SKM-1 treated with dmso at 0.1 percent for 144 hours (cell line): ENCODE results near the gene ADAMTSL4.

Source experiments
- DNase-seq: peaks from one replicate; lab custom pipeline; 2025; ENCODE audit not compliant: unreplicated experiment; lab: John Stamatoyannopoulos, UW

Gene ADAMTSL4

DNA sequence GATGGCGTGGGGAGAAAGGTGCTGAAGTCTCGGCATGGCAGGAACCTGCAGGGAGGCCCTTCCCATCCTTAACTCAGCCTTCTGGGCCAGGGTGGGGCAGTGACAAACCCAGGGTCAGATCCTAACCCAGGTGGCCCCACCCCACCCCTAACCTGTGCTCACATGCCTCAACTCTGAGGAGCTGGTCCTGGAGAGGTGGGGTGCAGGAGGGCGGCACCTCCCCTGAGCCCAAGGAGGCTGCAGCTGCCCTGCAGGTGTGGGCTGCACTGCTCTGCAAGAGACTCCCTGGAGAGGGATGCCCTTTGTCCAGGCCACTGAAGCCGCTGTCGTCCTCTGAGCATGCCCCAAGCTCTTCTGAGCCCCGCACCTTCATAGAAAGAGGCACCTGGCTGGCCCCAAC lies 15.2 kb upstream of the ADAMTSL4 start:
- DNase-seq: no peak

DNA sequence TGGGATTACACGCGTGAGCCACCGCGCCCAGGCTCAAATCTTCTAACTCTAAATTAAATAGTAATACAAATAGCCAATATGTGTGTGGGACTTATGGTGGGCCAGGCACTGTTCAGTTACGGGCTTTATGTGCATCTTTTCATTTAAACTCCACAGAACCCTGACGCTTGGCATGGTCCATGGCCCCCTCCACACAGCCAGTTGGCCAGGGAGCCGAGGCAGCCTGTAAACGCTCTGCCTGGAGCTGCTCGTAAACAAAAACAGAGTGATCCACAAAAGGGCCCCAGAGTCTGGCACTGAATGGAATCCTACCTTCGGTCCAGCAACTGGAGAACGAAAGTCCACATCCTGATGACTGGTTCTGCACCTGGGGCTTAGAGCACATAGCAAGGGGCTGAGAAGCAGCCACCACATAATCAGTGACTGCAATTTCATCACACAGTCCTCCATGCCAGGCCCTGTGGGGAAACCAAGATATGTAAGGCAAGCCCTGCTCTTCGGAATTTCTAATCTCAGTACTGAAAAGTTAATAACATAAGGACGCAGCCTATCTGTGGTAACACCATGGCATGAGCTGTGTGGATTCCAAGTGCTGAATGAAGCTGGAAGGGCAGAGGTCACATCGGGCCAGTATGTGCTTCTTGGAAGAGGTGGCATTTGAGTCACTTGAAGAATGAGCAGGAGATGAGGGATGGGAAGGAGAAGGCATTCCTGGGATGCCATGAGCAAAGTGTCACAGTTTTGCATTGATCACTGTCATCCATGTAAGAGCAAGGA lies 13.5 kb upstream of the ADAMTSL4 start:
- DNase-seq: no peak

DNA sequence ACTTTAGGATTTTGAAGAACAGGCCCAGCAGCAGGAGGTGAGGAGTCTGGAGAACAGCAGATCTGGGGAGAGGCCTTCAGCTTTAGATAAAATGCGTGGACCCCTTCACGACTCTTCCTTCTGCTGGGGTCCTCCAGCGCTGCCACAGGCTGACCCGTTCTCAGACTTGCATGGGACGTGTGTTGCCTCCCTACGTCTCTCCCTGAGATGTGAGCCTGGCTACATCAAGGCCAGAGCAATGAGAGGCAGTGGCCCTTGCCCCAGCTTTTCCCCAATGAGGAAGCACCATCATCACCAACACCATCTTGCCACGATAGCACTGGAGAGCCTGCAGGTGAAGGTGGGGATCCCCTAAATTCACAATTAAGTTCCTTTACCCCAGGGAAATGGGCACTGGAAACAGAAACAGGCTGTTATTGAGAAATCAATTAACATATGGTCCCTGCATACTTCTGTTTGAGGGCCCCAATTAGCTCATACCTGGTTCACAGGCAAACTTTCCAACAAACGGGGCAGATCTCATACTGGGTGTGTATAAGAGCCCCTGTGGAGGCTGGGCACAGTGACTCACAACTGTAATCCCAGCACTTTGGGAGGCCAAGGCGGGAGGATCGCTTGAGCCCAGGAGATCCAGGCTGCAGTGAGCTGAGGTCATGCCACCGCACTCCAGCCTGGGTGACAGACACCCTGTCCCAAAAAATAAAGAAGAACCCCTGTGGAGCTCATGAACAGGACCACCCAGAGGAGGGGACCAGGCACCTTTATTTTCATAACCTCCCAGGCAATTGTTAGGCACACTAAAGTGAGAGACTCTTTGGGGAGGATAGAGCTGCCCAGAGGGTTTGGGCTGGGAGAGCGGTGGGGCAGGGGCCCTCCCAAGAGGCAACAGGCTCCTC lies 12.1 kb upstream of the ADAMTSL4 start:
- DNase-seq: no peak

DNA sequence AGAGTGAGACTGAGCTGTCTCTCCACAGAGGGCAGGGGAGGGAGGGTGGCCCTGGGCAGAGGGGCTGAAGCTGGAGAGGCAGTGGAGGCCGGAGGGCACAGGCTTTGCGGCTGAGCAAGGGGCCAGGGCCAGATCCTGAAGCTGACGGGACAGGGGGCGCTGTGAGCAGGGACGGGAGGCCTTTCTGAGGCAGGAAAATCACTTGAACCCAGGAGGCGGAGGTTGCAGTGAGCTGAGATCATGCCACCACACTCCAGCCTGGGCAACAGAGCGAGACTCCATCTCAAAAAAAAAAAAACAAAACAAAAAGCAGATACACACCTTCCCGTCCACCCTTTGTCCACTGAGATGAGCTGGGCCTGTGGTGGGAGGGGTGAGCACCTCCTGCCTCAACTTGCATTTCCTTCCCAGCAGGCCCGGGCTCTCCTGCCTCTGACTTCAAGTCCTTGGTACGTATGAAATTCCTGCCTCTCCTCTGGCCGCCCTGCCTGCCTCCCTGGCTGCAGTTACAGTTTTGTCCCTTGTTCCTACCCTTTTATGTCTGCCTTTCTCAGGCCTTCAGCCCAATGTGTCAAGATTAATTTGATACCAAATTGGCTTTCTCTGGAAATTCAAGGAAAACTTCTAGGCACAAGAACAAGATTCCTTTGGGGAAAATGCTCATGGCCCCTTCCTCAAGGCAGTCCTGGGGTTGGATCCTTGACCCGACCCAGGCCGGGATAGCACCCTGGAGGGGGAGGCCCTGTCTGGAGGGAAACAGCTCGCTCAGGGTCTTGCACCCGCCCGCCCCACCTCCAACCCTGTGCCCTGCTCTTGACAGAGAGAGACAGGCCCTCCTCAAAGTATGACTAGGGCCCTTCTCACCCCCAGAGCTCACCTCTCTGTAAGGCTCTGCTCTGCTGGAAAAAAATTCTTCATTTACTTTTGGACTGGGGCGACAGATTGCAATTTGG lies 11.2 kb upstream of the ADAMTSL4 start:
- no peak for DNase-seq

DNA sequence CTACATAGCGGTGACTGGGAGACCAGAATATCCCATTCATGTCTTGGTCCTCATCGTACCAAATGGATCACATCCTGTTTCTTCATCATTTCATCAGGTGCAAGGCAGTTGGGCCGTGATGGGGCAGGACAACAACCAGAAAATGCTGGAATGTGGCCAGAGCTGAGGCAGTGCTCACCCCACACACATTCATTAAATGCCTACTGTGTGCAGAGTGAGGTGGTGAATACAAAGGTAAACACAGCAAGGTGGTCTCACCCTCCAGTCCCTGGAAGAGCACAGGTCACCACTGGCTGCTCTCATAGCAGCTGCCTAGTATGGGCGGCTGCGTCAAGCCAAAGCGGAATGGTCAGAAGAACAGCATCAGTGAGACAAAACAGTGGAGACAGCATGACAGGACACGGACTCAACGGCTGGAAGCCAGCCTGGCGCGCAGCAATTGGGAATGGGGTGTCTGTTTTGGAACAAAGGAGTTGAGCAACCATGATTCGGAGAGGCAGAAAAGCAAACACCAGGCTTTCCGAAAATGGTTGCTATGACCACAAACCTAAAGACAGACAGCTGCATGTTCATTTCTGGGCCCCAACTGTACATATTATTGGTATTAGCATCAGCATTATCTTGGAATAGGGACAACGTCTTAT lies 5.6 kb upstream of the ADAMTSL4 start:
- DNase-seq: no peak

DNA sequence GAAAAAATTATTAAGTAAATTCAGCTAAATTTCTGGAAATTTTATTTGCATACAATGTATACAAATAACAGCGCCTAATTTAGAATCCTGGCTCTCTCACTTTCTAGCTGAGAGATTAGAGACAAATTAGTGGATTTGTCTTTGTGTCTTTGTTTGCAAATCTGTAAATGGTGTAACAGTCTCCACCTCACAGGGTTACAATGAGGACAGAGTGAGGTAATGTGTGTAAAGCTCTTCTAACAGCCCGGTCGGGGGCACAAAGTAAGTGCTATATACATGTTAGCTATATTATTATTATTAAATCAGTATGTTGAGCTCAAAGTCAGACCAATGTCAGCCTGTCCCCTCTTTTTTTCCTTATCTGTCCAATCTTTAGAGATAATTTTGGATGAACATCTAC lies 5.0 kb upstream of the ADAMTSL4 start:
- no peak for DNase-seq

DNA sequence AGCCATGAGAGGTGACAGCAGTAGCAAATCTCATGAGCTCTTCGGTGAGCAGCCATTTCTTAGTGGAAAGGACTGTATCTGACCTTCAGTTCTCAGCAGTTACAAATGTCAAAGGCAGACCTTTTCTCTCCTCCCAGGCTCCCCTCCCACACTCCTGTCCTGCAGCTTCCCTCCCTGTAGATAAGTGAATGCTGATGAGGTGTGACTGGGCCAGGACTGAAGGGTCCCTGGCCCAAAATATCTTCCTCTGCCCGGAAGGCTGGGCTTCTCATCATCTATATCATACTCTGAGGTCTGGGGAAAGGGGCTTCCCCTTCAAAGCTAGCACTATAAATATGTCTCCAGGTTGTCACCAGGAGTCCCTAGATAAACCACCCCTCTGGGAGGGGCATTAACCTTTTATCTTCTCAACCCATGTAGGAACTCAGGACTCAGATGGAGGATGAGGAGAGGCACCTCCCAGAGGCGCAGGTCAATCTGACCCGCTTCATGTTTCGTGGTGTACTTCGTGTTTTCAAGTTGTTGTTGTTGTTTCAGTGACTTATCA lies 3.6 kb upstream of the ADAMTSL4 start:
- DNase-seq: no peak

DNA sequence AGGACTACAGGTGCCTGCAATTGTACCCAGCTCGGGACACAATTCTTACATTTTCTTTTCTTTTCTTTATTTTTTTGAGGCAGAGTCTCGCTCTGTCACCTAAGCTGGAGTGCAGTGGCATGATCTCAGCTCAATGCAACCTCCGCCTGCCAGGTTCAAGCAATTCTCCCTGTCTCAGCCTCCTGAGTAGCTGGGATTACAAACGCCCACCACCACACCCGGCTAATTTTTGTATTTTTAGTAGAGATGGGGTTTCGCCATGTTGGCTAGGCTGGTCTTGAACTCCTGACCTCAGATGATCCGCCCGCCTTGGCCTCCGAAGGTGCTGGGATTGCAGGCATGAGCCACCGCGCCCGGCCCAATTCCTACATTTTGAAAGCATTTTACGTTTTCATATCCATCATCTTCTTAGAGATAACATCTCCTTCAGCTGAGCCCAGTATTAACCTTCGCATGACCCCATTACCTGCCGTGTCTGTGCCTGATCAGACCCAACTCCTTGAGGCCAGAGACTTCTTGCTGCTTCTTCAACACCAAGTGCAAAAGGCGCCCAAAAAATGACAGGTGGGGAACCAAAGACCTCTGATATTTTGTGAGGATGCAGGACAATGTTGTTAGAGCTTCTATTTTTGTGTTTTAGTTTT lies 2.8 kb upstream of the ADAMTSL4 start:
- DNase-seq: no peak

DNA sequence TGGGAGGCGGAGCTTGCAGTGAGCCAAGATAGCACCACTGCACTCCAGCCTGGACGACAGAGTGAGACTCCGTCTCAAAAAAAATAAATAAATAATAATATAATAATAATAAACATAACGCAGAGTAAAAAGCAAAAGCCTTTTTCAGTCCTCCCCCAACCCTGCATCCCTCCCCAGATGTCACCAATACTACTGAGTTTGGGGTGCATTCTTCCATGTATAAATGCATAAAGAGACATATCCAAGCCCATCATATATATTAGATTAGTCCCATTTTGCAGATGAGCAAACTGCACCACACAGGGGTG lies 930 bp upstream of the ADAMTSL4 start:
- DNase-seq: no peak

DNA sequence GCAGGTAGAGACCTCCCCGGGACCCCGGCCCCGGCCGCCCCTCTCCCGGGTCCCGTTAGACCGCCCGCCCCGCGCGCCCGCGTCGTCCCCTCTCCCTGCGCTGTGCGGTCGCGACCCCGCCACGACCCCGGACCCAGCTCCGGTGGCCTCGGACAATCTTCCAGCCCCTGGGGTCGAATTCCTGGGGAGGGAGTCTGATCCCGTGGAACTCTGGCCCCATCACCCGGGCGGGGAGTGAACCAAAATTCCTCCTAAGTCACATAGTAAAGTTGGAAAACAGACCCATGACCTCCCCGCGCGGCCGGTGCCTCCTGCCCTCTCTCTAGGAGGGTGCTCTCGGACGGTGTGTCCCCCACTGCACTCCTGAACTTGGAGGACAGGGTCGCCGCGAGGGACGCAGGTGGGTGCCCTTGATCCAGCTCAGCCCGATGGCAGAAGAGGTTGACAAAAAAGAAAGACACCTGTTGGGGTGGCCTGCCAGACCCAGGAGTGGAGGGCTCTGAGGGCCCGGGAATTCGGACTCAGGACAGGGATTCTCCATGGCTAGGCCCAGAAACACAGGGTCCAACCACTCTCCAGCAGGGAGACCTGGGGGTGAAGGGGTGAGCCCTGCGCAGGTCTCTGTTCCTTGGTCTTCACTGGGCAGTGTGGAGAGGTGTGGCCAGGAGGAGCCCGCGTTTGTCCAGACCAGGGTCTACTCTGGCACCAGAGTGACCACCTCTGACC lies 451 bp downstream of the ADAMTSL4 start:
- no peak for DNase-seq

DNA sequence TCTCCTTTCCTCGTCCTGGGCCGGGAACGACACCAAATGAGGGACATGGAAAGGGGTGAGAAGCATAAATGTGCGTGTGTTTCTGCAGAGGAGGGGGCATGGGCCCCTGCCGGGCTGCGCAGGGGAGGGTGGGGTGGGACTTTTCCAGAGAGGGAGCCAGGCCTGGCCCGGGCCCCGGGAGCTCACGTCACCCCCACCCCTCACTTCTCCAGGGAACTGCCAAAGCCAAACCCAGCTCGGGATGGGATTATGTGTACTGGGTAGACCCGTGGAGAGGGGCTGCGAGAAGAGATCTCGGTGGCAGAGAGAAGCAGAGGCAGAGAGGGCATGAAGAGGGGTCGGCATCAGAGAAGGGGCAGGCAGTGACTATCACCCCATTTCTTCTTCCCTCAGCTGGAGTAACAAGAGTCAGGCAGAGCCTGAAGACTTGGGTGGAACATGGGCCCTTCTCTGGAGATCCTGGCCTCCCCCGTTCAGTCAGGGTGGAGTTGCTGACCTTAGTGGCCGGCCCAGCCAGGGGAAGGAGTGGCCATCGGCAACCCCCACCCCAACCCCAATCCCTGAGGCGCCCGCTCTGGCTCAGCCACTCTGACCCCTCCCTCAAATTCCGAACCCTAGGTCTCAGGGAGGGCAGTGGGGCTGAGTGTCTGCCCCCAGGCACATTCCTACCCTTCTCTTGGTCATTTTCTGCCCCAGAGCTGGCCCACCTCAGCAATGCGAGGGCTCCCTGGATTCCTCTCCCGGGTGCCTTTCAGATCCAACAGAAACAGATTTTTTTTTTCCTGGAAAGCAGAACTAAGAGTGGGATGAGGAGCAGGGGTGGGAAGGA lies 1.2 kb downstream of the ADAMTSL4 start:
- no peak for DNase-seq

DNA sequence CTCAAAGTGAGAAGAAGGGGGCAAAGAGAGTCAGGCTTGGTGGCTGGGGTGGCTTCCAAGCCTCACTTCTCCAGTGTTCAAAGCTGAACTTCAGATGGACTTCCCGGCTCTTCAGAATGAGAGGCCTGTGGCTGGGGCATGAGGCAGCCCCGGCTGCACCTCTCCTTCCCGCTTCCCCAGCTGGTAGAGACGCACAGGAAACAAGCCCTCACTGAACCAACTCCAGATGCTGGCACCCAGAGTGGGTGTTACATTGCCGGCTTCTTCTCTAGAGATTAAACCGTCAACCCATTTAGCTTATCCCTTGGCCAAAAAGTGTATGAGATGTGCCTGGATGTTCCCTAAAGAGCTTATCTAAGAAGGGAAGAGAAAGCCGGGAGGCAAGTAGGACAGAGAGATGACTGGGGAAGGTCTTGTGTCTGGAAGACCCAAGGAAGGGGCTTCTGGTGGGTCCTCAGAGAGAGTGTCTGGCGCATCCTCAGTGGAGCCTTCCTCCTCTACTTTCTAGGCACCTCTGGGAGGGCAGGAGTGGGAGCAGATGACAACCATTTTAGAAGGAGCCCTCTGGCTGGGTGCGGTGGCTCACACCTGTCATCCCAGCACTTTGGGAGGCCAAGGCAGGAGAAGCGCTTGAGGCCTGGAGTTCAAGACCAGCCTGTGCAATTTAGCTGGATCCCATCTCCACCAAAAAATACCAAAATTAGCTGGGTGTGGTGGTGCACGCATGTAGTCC lies 2.0 kb downstream of the ADAMTSL4 start:
- no peak for DNase-seq

DNA sequence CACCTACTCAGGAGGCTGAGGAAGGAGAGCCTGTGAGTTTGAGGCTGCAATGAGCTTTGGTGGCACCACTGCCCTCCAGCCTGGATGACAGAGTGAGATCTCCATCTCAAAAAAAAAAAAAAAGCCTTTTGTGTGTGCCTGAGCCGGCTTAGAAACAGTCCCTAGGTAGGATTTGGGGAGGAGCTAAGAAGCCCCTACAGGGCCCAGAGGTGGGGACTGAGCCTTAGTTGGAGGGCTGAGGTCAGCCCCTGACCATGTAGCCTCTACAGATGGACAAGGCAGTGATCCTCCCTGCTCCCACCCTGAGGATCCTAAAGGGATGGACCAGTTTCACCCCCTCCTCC lies 2.5 kb downstream of the ADAMTSL4 start:
- no peak for DNase-seq

DNA sequence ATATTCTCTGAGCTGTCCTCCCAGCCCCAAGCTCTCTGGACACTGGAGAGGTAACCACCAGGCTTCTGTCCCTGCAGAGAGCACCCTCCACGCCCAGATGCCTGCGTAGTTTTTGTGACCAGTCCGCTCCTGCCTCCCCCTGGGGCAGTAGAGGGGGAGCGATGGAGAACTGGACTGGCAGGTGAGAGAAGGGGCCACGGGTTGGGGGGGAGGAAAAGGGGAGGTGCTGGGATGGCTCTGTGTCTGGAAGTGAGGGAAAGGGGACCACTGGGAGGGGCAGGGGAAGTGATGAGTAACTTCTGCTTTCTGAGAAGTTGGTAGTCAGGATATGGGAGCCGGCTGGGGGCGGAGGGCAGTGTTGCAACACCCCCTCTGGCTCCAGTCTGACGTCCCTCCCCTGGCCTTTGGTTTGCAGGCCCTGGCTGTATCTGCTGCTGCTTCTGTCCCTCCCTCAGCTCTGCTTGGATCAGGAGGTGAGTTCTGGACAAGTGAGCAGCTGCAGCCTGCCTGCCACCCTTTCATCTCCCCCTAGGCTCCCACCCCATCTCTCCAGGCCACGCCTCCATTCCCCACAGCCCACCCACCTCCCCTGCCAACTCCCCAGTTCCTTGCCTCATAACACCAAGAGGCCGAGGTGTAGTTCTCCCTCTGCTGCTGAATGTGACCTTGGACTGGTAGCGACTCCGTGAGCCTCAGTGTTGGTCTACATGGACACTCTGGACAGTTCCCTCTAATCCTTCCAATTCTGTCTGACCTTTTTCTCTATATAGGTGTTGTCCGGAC lies 3.1 kb downstream of the ADAMTSL4 start:
- DNase-seq: peak; percentile 99

DNA sequence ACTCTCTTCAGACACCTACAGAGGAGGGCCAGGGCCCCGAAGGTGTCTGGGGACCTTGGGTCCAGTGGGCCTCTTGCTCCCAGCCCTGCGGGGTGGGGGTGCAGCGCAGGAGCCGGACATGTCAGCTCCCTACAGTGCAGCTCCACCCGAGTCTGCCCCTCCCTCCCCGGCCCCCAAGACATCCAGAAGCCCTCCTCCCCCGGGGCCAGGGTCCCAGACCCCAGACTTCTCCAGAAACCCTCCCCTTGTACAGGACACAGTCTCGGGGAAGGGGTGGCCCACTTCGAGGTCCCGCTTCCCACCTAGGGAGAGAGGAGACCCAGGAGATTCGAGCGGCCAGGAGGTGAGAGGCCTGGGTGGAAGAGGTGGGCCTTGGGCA lies 3.7 kb downstream of the ADAMTSL4 start:
- DNase-seq: no peak

DNA sequence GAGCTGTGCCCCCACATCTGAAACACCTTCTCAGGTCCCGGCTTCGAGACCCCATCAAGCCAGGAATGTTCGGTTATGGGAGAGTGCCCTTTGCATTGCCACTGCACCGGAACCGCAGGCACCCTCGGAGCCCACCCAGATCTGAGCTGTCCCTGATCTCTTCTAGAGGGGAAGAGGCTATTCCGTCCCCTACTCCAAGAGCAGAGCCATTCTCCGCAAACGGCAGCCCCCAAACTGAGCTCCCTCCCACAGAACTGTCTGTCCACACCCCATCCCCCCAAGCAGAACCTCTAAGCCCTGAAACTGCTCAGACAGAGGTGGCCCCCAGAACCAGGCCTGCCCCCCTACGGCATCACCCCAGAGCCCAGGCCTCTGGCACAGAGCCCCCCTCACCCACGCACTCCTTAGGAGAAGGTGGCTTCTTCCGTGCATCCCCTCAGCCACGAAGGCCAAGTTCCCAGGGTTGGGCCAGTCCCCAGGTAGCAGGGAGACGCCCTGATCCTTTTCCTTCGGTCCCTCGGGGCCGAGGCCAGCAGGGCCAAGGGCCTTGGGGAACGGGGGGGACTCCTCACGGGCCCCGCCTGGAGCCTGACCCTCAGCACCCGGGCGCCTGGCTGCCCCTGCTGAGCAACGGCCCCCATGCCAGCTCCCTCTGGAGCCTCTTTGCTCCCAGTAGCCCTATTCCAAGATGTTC lies 4.3 kb downstream of the ADAMTSL4 start:
- DNase-seq: no peak

DNA sequence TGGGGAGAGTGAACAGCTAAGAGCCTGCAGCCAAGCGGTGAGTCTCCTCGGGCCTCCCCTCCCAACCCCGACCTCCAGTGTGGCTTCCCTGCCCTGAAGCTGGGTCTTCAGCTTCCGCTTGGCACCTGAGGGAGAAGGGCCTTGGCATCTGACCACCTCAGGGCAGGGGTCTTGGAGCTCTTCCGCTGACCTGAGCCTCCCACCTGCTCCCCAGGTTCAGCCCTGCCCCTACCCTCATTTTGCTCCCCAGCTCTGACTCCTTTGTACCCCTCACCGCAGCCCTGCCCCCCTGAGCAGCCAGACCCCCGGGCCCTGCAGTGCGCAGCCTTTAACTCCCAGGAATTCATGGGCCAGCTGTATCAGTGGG lies 4.9 kb downstream of the ADAMTSL4 start:
- no peak for DNase-seq
